Measurements from ENCODE around the gene CFAP221.

The CFAP221 gene

GRCh38 chr2:119553687-119554344 is 9.6 kb downstream of the CFAP221 start:
- H3K4me3 ChIP-seq (ENCODE audit: low read depth, low read length) = no peak overlapping the region
- no peaks in the 10 kb centered on the region for H3K36me3 ChIP-seq (ENCODE audit: control insufficient read depth, insufficient read depth, low read length)
- no peak overlapping the region for H3K9ac ChIP-seq (ENCODE audit: low read depth, low read length)
- no peaks in the 10 kb centered on the region for H3K4me1 ChIP-seq (ENCODE audit: control insufficient read depth, insufficient read depth, low read length)
- H3K27me3 ChIP-seq (ENCODE audit: control insufficient read depth, insufficient read depth, low read length) = no peaks in the 10 kb centered on the region
- H3K27ac ChIP-seq (ENCODE audit: low read depth, low read length) = no peak overlapping the region
- H3K9me3 ChIP-seq (ENCODE audit: control insufficient read depth, insufficient read depth, low read length) = no peaks in the 10 kb centered on the region

GRCh38 chr2:119565481-119565880 is 21.2 kb downstream of the CFAP221 start:
- no peaks in the 10 kb centered on the region for H3K27me3 ChIP-seq (ENCODE audit: control insufficient read depth, insufficient read depth, low read length)
- no peaks in the 10 kb centered on the region for H3K9me3 ChIP-seq (ENCODE audit: control insufficient read depth, insufficient read depth, low read length)
- H3K9ac ChIP-seq (ENCODE audit: low read depth, low read length) = no peak overlapping the region
- no peak overlapping the region for H3K27ac ChIP-seq (ENCODE audit: low read depth, low read length)
- no peaks in the 10 kb centered on the region for H3K36me3 ChIP-seq (ENCODE audit: control insufficient read depth, insufficient read depth, low read length)
- H3K4me3 ChIP-seq (ENCODE audit: low read depth, low read length) = no peak overlapping the region
- no peaks in the 10 kb centered on the region for H3K4me1 ChIP-seq (ENCODE audit: control insufficient read depth, insufficient read depth, low read length)

GRCh38 chr2:119567292-119567691 is 23.0 kb downstream of the CFAP221 start:
- Histone ChIP-seq H3K9me3 (ENCODE audit: control insufficient read depth, insufficient read depth, low read length) (no peaks in the 10 kb centered on the region), H3K27me3 (ENCODE audit: control insufficient read depth, insufficient read depth, low read length) (no peaks in the 10 kb centered on the region), H3K27ac (ENCODE audit: low read depth, low read length) (no peak overlapping the region), H3K4me3 (ENCODE audit: low read depth, low read length) (no peak overlapping the region), H3K36me3 (ENCODE audit: control insufficient read depth, insufficient read depth, low read length) (no peaks in the 10 kb centered on the region), H3K9ac (ENCODE audit: low read depth, low read length) (no peak overlapping the region), H3K4me1 (ENCODE audit: control insufficient read depth, insufficient read depth, low read length) (no peaks in the 10 kb centered on the region)

DNA sequence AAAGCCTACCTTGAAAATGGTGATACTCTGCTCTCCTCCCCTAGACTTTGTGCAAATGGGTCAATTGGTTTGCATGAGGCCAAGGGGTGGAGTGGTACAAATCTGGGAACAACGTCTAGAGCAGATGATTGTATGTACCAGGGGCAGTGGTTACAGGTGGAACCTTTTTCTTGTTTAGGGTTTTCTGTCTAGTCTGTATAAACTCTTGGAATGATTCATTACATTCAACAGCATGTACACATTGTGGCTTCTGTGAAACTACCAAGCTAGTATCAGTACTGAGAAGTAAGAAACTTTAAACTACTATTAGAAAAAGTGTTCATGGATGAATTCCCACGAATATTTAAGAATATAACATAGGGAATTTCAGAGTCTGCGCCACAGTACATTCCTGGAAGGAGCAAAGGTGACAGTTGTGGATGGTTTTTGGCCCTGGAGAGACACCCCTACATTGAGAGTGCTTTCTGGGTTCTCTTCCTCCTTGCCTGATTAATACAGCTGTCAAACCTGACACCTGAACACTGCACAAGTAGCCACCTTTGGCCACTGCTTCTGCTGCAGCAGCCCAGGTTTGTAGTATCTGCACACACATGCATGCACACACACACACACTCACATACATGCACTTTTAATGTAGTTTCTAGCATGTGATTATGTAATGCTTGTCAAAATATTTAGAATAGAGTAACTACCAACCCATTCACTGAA is 30.0 kb downstream of the CFAP221 start:
- Histone ChIP-seq H3K4me1 (ENCODE audit: control insufficient read depth, insufficient read depth, low read length) (no peaks in the 10 kb centered on the region), H3K4me3 (ENCODE audit: low read depth, low read length) (no peak overlapping the region), H3K36me3 (ENCODE audit: control insufficient read depth, insufficient read depth, low read length) (no peaks in the 10 kb centered on the region), H3K27me3 (ENCODE audit: control insufficient read depth, insufficient read depth, low read length) (peaks cover 26% of the 10 kb centered on the region), H3K9me3 (ENCODE audit: control insufficient read depth, insufficient read depth, low read length) (no peaks in the 10 kb centered on the region), H3K27ac (ENCODE audit: low read depth, low read length) (no peak overlapping the region), H3K9ac (ENCODE audit: low read depth, low read length) (no peak overlapping the region)

GRCh38 chr2:119574864-119575263 is 30.6 kb downstream of the CFAP221 start:
- H3K9ac ChIP-seq (ENCODE audit: low read depth, low read length) = no peak overlapping the region
- H3K27ac ChIP-seq (ENCODE audit: low read depth, low read length) = no peak overlapping the region
- H3K4me3 ChIP-seq (ENCODE audit: low read depth, low read length) = no peak overlapping the region
- no peaks in the 10 kb centered on the region for H3K4me1 ChIP-seq (ENCODE audit: control insufficient read depth, insufficient read depth, low read length)
- peaks cover 26% of the 10 kb centered on the region for H3K27me3 ChIP-seq (ENCODE audit: control insufficient read depth, insufficient read depth, low read length)
- H3K36me3 ChIP-seq (ENCODE audit: control insufficient read depth, insufficient read depth, low read length) = no peaks in the 10 kb centered on the region
- H3K9me3 ChIP-seq (ENCODE audit: control insufficient read depth, insufficient read depth, low read length) = no peaks in the 10 kb centered on the region

DNA sequence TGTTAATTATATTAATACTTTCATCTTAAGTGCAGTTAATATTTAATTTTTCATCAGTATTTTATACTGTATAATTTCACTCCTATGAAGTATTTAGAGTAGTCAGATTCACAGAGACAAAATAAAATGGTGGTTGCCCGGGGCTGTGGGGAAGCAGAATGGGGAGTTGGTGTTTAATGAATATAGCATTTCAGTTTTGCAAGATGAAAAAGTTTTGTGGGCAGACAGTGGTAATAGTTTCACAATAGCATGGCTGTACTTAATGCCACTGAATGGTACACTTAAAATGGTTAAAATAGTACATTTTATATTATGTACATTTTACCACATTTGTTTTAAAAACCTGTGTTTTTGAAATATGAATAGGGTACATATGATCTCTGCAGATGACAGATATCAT is 31.2 kb downstream of the CFAP221 start:
- Histone ChIP-seq H3K27me3 (ENCODE audit: control insufficient read depth, insufficient read depth, low read length) (peaks cover 26% of the 10 kb centered on the region), H3K27ac (ENCODE audit: low read depth, low read length) (no peak overlapping the region), H3K9me3 (ENCODE audit: control insufficient read depth, insufficient read depth, low read length) (no peaks in the 10 kb centered on the region), H3K9ac (ENCODE audit: low read depth, low read length) (no peak overlapping the region), H3K4me3 (ENCODE audit: low read depth, low read length) (no peak overlapping the region), H3K4me1 (ENCODE audit: control insufficient read depth, insufficient read depth, low read length) (no peaks in the 10 kb centered on the region), H3K36me3 (ENCODE audit: control insufficient read depth, insufficient read depth, low read length) (no peaks in the 10 kb centered on the region)

GRCh38 chr2:119579424-119580295 is 35.4 kb downstream of the CFAP221 start:
- Histone ChIP-seq H3K36me3 (ENCODE audit: control insufficient read depth, insufficient read depth, low read length) (no peaks in the 10 kb centered on the region), H3K4me1 (ENCODE audit: control insufficient read depth, insufficient read depth, low read length) (no peaks in the 10 kb centered on the region), H3K4me3 (ENCODE audit: low read depth, low read length) (no peak overlapping the region), H3K27me3 (ENCODE audit: control insufficient read depth, insufficient read depth, low read length) (peaks cover 26% of the 10 kb centered on the region), H3K27ac (ENCODE audit: low read depth, low read length) (no peak overlapping the region), H3K9ac (ENCODE audit: low read depth, low read length) (no peak overlapping the region), H3K9me3 (ENCODE audit: control insufficient read depth, insufficient read depth, low read length) (no peaks in the 10 kb centered on the region)

- peaks cover 24% of the 10 kb centered on the region for H3K27me3 ChIP-seq (ENCODE audit: control insufficient read depth, insufficient read depth, low read length)
- H3K9ac ChIP-seq (ENCODE audit: low read depth, low read length) = no peak overlapping the region
- no peaks in the 10 kb centered on the region for H3K9me3 ChIP-seq (ENCODE audit: control insufficient read depth, insufficient read depth, low read length)
- H3K36me3 ChIP-seq (ENCODE audit: control insufficient read depth, insufficient read depth, low read length) = no peaks in the 10 kb centered on the region
- no peak overlapping the region for H3K4me3 ChIP-seq (ENCODE audit: low read depth, low read length)
- no peaks in the 10 kb centered on the region for H3K4me1 ChIP-seq (ENCODE audit: control insufficient read depth, insufficient read depth, low read length)
- H3K27ac ChIP-seq (ENCODE audit: low read depth, low read length) = no peak overlapping the region
Observed at GRCh38 chr2:119580550-119581072, 36.4 kb downstream of the CFAP221 start.

DNA sequence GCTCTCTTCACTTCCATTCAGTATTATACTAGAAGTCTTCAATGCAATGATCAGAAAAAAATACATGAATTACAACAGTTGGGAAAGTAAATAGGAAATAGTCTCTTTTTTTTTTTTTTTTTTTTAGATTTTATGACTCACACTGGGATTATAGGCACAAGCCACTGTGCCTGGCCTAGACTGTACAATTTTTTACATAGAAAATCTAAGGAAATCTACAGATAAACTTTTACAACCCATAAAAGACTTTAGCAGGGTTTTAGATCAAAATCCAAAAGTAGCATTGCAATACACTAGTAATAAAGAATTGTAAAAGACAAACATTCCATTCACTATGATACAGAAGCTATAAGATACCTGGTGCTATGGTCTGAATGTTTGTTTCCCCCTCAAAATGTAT is 39.0 kb downstream of the CFAP221 start:
- peaks cover 2% of the 10 kb centered on the region; the same call in 1 of the 2 replicates for H3K27me3 ChIP-seq (ENCODE audit: control insufficient read depth, insufficient read depth, low read length)
- H3K9ac ChIP-seq (ENCODE audit: low read depth, low read length) = no peak overlapping the region
- no peak overlapping the region for H3K4me3 ChIP-seq (ENCODE audit: low read depth, low read length)
- no peaks in the 10 kb centered on the region for H3K36me3 ChIP-seq (ENCODE audit: control insufficient read depth, insufficient read depth, low read length)
- H3K4me1 ChIP-seq (ENCODE audit: control insufficient read depth, insufficient read depth, low read length) = no peaks in the 10 kb centered on the region
- no peak overlapping the region for H3K27ac ChIP-seq (ENCODE audit: low read depth, low read length)
- no peaks in the 10 kb centered on the region for H3K9me3 ChIP-seq (ENCODE audit: control insufficient read depth, insufficient read depth, low read length)

GRCh38 chr2:119584469-119584868 is 40.2 kb downstream of the CFAP221 start:
- Histone ChIP-seq H3K27me3 (ENCODE audit: control insufficient read depth, insufficient read depth, low read length) (no peaks in the 10 kb centered on the region), H3K4me3 (ENCODE audit: low read depth, low read length) (no peak overlapping the region), H3K9ac (ENCODE audit: low read depth, low read length) (no peak overlapping the region), H3K36me3 (ENCODE audit: control insufficient read depth, insufficient read depth, low read length) (no peaks in the 10 kb centered on the region), H3K27ac (ENCODE audit: low read depth, low read length) (no peak overlapping the region), H3K9me3 (ENCODE audit: control insufficient read depth, insufficient read depth, low read length) (no peaks in the 10 kb centered on the region), H3K4me1 (ENCODE audit: control insufficient read depth, insufficient read depth, low read length) (no peaks in the 10 kb centered on the region)
